PC-3 (cell line): ENCODE measurements around the gene USH1G. TPM values are rescaled to one million over a fixed set of nuclear protein-coding genes. Genes with fewer than 3 reads are reported as not detected.

ENCODE experiments used
- ATAC-seq: fragments of 200-7000 bp; cut with Tn5 transposase; 2 replicates; pipeline ENCODE4 v1.9.1; 2020; ENCODE audit warnings: mild to moderate bottlenecking, moderate library complexity
- BruUV-seq: library from RNA; stranded (reverse); fragments of 400-500 nt; replicated peaks from 2 replicates; lab custom pipeline; 2021; lab: Mats Ljungman, UMichigan
- CTCF ChIA-PET: fragments of 300-600 bp; sonication (Branson Sonifier 250); formaldehyde crosslinking; loops from one replicate; lab custom pipeline; 2022; ENCODE audit warnings: antibody characterized with exemption; lab: Charles Lee
- POLR2A ChIA-PET: fragments of 300-600 bp; sonication (Branson Sonifier 250); formaldehyde crosslinking; loops from one replicate; lab custom pipeline; 2022; ENCODE audit warnings: antibody characterized with exemption; ENCODE audit not compliant: unreplicated experiment; lab: Charles Lee
- DNase-seq: peaks from one replicate; pipeline ENCODE4 v3.0.0-alpha.2; 2015
- H2AFZ ChIP-seq: fragments of 300-600 bp; sonication (generic); 2 replicates; pipeline ENCODE4 v1.6.0; 2016; ENCODE audit warnings: antibody characterized with exemption, low read length
- H3F3A ChIP-seq: fragments of 300-600 bp; sonication (generic); one replicate; pipeline ENCODE4 v1.6.0; 2017; ENCODE audit warnings: antibody characterized with exemption, low read length, control low read depth, mild to moderate bottlenecking; ENCODE audit not compliant: unreplicated experiment
- H3K27ac ChIP-seq: fragments of 300-600 bp; sonication (generic); 2 replicates; pipeline ENCODE4 v1.5.1; 2016; ENCODE audit warnings: mild to moderate bottlenecking, low read length
- H3K27me3 ChIP-seq: fragments of 300-600 bp; sonication (generic); 2 replicates; pipeline ENCODE4 v1.6.1; 2016; ENCODE audit warnings: low read length, mixed read lengths
- H3K36me3 ChIP-seq: fragments of 300-600 bp; sonication (generic); 2 replicates; pipeline ENCODE4 v1.6.1; 2016; ENCODE audit warnings: low read depth, mixed run types, low read length, mixed read lengths
- H3K4me1 ChIP-seq: fragments of 300-600 bp; sonication (generic); 2 replicates; pipeline ENCODE4 v1.5.1; 2016; ENCODE audit warnings: low read length; ENCODE audit not compliant: insufficient read depth
- H3K4me2 ChIP-seq: fragments of 300-600 bp; sonication (generic); 2 replicates; pipeline ENCODE4 v1.6.0; 2016; ENCODE audit warnings: low read length
- H3K4me3 ChIP-seq: fragments of 300-600 bp; sonication (generic); 2 replicates; pipeline ENCODE4 v1.5.1; 2016; ENCODE audit warnings: mild to moderate bottlenecking, low read length, mixed read lengths
- H3K79me2 ChIP-seq: fragments of 300-600 bp; sonication (generic); 2 replicates; pipeline ENCODE4 v1.6.1; 2017; ENCODE audit warnings: low read length, mixed read lengths
- H3K9ac ChIP-seq: fragments of 300-600 bp; sonication (generic); 2 replicates; pipeline ENCODE4 v1.6.0; 2016; ENCODE audit warnings: mild to moderate bottlenecking, low read length
- H3K9me2 ChIP-seq: fragments of 300-600 bp; sonication (generic); replicated peaks from 2 replicates; pipeline ENCODE4 v1.6.1; 2016; ENCODE audit warnings: mixed run types, low read length, mixed read lengths
- H3K9me3 ChIP-seq: fragments of 300-600 bp; sonication (generic); 2 replicates; pipeline ENCODE4 v1.6.1; 2016; ENCODE audit warnings: low read length, mixed read lengths
- H4K20me1 ChIP-seq: fragments of 300-600 bp; sonication (generic); 2 replicates; pipeline ENCODE4 v1.6.1; 2016; ENCODE audit warnings: low read length, mixed read lengths
- EZH2 ChIP-seq: fragments of 300-600 bp; sonication (generic); IDR thresholded peaks from one replicate; pipeline ENCODE4 v1.6.1; 2017; ENCODE audit warnings: antibody characterized with exemption, mild to moderate bottlenecking, low read length; ENCODE audit not compliant: unreplicated experiment
- EZH2phosphoT487 ChIP-seq: fragments of 300-600 bp; sonication (generic); IDR thresholded peaks from 2 replicates; pipeline ENCODE4 v1.6.1; 2018; ENCODE audit warnings: mild to moderate bottlenecking, antibody characterized with exemption, low read length, borderline replicate concordance
- intact Hi-C: fragments of 100-400 bp; cut with micrococcal nuclease; formaldehyde crosslinking; loops from 2 replicates; pipeline ENCODE4 v1.9.0; 2023
- total RNA-seq: library from RNA; depleted of rRNA; stranded (reverse); fragments of >200 nt; gene quantifications from 2 replicates; pipeline ENCODE4 v1.2.3, GENCODE V29; 2014
- TF ChIP-seq, protein P1 (sequence below): fragments of 300-600 bp; sonication (generic); conservative IDR thresholded peaks from 2 replicates; pipeline ENCODE4 v1.5.1; 2017; ENCODE audit warnings: antibody characterized with exemption, low read depth, mild to moderate bottlenecking, low read length

Gene USH1G
- total RNA-seq, 1 experiment from 2014 or later = 0.04 TPM

DNA sequence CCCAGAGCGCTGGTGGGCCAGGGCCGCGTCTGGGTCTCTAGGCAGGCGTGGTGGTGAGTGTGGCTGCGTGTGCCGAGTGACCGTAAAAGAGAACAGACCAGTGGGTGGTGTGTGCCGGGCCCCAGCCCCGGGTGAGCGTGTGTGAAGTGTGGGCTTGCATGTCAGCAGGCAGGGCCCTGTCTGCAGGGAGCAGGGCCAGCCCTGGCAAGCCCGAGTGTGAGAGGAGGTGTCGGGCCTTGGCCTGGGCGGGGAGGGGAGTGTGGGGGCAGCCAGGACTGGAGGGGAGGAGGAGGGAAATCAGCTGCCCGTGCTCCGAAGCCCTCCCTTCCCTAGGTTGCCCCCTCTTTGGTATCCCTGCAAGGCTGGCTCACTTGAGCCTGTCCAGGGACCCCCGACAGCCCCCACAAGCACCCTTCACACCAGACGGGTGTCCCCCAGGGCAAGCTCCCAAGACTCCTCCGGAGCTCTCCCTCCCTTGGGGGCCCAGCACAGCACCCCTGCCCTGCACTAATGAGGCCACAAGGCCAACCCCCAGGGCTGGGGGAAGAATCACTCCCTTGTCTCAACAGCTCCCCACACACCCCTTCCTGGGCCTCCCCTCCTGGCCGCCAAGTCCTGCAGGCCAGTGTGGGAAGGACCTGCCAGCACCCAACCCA is 1.9 kb downstream of the USH1G start:
- ATAC-seq (no peak), DNase-seq (no peak)
- H3K4me2 ChIP-seq = no peak overlapping the region
- no peaks in the 10 kb centered on the region for H3K9me2 ChIP-seq
- no peak overlapping the region for H2AFZ ChIP-seq
- H3K36me3 ChIP-seq = no peaks in the 10 kb centered on the region
- H3K9me3 ChIP-seq = no peaks in the 10 kb centered on the region
- no peaks in the 10 kb centered on the region; the same call in 1 of the 2 replicates for H3K4me1 ChIP-seq
- peaks cover 31% of the 10 kb centered on the region for H3K27me3 ChIP-seq
- ChIA-PET POLR2A (no interaction called here), CTCF (no interaction called here)
- H3K27ac ChIP-seq = no peak overlapping the region
- TF ChIP-seq, protein P1, sequence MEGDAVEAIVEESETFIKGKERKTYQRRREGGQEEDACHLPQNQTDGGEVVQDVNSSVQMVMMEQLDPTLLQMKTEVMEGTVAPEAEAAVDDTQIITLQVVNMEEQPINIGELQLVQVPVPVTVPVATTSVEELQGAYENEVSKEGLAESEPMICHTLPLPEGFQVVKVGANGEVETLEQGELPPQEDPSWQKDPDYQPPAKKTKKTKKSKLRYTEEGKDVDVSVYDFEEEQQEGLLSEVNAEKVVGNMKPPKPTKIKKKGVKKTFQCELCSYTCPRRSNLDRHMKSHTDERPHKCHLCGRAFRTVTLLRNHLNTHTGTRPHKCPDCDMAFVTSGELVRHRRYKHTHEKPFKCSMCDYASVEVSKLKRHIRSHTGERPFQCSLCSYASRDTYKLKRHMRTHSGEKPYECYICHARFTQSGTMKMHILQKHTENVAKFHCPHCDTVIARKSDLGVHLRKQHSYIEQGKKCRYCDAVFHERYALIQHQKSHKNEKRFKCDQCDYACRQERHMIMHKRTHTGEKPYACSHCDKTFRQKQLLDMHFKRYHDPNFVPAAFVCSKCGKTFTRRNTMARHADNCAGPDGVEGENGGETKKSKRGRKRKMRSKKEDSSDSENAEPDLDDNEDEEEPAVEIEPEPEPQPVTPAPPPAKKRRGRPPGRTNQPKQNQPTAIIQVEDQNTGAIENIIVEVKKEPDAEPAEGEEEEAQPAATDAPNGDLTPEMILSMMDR = no peak
- no peak for TF ChIP-seq EZH2
- no peak for TF ChIP-seq EZH2phosphoT487
- H3K4me3 ChIP-seq = no peak overlapping the region
- H3K79me2 ChIP-seq = no peaks in the 10 kb centered on the region
- no peaks in the 10 kb centered on the region for H3F3A ChIP-seq
- BruUV-seq = no TSS peak
- intact Hi-C loops = no loop called here
- H3K9ac ChIP-seq = no peak overlapping the region
- no peaks in the 10 kb centered on the region for H4K20me1 ChIP-seq

DNA sequence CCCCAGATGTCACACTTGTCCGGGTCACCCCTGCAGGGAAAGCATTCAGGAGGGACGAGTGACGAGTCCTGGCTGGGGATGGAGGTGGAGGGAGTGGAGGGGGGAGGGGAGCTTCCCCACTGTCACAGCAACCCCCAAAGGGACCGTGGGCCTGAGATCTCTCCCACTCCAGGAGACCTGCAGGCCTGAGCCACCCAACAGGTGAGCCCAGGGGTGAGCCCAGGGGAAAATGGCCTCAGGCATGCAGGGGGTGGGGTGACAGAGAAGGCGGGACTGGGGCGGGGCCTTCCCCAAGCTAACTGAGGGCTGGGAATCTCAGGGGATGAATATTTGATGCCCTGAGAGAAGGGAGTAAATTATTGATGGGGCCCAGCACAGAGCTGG is 2.4 kb downstream of the USH1G start:
- no peaks in the 10 kb centered on the region; the same call in 1 of the 2 replicates for H3K4me1 ChIP-seq
- no peak overlapping the region for H3K4me2 ChIP-seq
- no peak overlapping the region for H2AFZ ChIP-seq
- H3F3A ChIP-seq = no peaks in the 10 kb centered on the region
- no peaks in the 10 kb centered on the region for H3K9me2 ChIP-seq
- TF ChIP-seq EZH2phosphoT487 (no peak), EZH2 (no peak)
- TF ChIP-seq, protein P1 = no peak
- H4K20me1 ChIP-seq = no peaks in the 10 kb centered on the region
- ATAC-seq (no peak), DNase-seq (no peak)
- H3K4me3 ChIP-seq = no peak overlapping the region
- H3K9ac ChIP-seq = no peak overlapping the region
- POLR2A ChIA-PET = no interaction called here
- no TSS peak for BruUV-seq
- no peaks in the 10 kb centered on the region for H3K79me2 ChIP-seq
- intact Hi-C loops = no loop called here
- peaks cover 31% of the 10 kb centered on the region for H3K27me3 ChIP-seq
- no peak overlapping the region for H3K27ac ChIP-seq
- no peaks in the 10 kb centered on the region for H3K9me3 ChIP-seq
- CTCF ChIA-PET = no interaction called here
- H3K36me3 ChIP-seq = no peaks in the 10 kb centered on the region

DNA sequence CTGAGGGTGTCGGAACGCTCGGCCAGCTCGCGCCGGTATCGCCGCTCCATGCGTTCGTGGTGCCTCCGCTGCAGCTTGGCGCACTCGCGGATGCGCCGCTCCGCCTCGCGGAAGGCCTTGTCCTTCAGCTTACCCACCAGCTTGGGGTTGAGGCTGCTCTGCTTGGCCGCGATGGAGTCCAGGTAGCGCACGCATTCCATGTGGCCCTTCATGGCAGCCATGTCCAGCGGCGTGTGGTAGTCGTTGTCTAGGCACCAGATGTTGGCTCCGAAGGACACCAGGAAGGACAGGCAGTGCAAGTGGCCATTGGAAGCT is 2.8 kb downstream of the USH1G start:
- H3K27me3 ChIP-seq = peaks cover 28% of the 10 kb centered on the region
- POLR2A ChIA-PET = no interaction called here
- H3K9ac ChIP-seq = no peak overlapping the region
- no peaks in the 10 kb centered on the region for H3K79me2 ChIP-seq
- no TSS peak for BruUV-seq
- no peaks in the 10 kb centered on the region for H3K9me2 ChIP-seq
- no peaks in the 10 kb centered on the region for H3K36me3 ChIP-seq
- no peak overlapping the region for H3K27ac ChIP-seq
- H3F3A ChIP-seq = no peaks in the 10 kb centered on the region
- no peak for TF ChIP-seq EZH2
- TF ChIP-seq EZH2phosphoT487 = no peak
- TF ChIP-seq, protein P1 = no peak
- no peak for DNase-seq
- H3K9me3 ChIP-seq = no peaks in the 10 kb centered on the region
- CTCF ChIA-PET = no interaction called here
- H2AFZ ChIP-seq = no peak overlapping the region
- H3K4me1 ChIP-seq = no peaks in the 10 kb centered on the region; the same call in 1 of the 2 replicates
- intact Hi-C loops = no loop called here
- no peaks in the 10 kb centered on the region for H4K20me1 ChIP-seq
- H3K4me3 ChIP-seq = no peak overlapping the region
- ATAC-seq = no peak
- no peak overlapping the region for H3K4me2 ChIP-seq
